HUDEP-2 (cell line): Measurements from ENCODE around the gene ABCD4.
"Not testable (repeated sequence)": the region's sequence is repeated elsewhere in the genome, so short reads cannot be mapped to it uniquely, and the experiment has no call there.

Source experiments
- DNase-seq, 76 experiments: peaks; one replicate each; lab custom pipeline; 2025; ENCODE audit not compliant: unreplicated experiment in 76 of 76; lab: John Stamatoyannopoulos, UW

The ABCD4 gene

DNA sequence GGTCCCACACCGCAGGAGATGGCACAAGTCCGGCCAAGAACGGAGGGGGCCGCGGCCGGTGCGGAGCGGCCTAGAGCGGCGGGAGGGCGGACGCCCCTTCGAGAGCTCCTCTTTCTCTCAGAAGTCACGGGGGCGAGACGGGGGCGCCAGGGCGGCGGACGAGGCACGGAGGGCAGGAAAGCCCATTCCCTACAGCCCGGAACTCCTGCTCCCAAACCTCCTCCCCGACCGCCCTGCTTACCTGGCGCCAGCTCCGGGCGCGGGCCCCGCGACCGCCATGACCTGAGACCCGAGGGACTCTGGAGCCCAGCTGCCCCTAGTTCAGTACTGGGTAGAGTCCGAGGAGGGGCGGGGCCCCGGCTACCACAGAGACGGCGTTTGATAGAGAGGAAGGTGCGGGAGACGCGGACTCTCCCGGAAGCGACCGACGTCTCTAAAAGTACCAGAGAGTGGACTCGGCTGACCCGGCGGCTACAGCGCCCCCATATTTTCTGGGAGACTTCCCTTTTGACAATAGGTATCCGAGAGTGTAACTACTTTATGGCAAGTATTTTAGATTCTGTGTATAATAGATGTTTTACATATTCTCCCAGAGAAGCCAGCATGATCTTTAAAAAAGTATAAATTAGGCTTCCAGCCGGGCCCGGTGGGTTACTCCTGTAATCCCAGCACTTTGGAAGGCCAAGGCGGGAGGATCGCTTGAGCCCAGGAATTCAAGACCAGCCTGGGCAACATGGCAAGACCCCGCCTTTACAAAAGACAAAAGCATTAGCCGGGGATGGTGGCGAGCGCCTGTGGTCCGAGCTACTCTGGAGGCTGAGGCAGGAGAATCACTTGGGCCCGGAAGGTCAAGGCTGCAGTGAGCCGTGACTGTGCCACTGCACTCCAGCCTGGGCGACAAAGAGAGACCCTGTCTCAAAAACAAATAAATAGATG lies at the start of gene ABCD4:
TSS of gene ABCD4 (minus strand) at position 301 of the 936 bp plus-strand sequence. CDS start at position 279, 22 bp downstream.
- DNase-seq: peak in 75 of 76 experiments; percentile 13 to 94 (median 86)

GRCh38 chr14:74350928-74351323 lies 48.2 kb upstream of the ABCD4 start:
- no peak for DNase-seq

GRCh38 chr14:74350211-74350927 lies 47.6 kb upstream of the ABCD4 start:
- DNase-seq: no peak

- no peak for DNase-seq
Observed at GRCh38 chr14:74349757-74350156, 47.0 kb upstream of the ABCD4 start.

GRCh38 chr14:74348735-74349463 lies 46.2 kb upstream of the ABCD4 start:
- no peak for DNase-seq

DNA sequence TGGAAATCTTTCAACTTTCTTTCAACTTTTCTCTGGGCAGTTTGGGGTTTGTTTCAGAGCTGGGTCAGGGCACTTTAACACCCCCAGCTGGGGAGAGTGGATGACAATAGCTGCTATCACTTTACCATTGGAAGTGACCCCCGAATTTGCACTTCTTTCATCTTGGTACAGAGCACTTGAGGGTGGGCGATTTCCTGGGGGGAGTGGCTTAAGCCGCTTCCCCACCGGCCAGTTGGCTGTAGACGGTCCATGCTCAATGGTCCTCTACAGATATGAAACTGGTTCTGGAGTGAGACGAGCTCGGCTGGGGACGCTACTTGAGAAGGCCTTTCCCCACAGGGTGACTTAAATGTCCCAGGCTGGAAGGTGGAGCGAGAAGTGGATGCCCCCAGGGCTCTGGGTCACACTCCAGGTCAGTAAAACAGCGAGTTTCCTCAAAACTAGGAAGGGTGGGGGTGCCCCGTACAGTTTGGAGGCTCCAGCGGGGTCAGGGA lies 45.6 kb upstream of the ABCD4 start, which contains the start of gene VRTN:
TSS of gene VRTN (plus strand) at position 231 of the 494 bp plus-strand sequence. CDS start 8,313 bp downstream, outside the sequence.
- no peak for DNase-seq

DNA sequence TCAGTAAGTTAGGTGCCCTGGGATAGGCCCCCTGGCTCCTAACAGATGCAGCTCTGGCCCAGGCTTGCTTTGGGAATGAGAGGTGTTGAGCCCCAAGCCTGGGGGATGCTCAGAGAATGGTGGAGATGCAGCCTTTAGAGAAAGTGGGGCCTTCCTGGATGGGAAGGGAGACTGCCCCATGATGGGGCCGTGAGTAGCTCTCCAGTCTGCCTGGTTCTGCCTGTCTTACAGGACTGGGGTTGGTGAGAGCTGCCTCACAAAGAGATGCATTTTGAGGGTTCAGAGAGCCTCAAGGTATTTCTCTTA lies 45.0 kb upstream of the ABCD4 start:
- no peak for DNase-seq

GRCh38 chr14:74347097-74347794 lies 44.5 kb upstream of the ABCD4 start:
- DNase-seq: no peak

DNA sequence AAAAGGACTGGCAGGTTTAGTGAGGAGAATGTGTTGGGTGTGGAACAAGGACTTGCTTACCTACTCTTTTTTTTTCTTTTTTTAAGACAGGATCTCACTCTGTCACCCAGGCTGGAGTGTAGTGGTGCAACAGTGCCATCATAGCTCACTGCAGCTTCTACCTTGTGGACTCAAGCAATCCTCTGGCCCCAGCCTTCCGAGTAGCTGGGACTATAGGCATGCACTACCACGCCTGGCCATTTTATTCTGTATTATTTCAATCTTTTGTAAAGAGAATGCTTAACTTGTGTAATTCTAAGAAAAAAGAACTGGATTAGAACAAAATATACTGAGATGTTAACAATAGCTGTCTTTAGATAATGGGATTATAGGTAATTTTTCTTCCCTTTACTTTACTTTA lies 43.6 kb upstream of the ABCD4 start:
- no peak for DNase-seq

- no peak for DNase-seq
Observed at GRCh38 chr14:74333909-74334308, 31.2 kb upstream of the ABCD4 start.

DNA sequence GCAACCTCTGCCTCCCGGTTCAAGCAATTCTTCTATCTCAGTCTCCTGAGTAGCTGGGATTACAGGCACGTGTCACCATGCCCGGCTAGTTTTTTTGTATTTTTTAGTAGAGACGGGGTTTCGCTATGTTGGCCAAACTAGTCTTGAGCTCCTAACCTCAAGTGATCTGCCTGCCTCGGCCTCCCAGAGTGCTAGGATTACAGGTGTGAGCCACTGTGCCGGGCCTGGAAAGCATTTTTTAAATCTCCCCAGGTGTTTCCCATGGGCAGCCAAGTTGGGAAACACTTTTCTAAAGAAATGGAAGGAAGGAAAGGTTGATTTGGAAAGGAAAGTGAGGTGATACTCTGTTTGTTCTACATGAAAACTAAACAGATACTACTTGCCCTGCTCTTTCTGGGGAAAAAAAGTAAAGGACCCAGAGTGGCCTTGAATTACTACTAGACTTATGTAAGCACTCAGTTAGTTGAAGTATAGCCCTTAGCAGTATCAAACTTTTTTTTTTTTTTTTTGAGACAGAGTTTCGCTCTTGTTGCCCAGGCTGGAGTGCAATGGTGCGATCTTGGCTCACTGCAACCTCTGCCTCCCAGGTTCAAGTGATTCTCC lies 27.3 kb upstream of the ABCD4 start:
- not testable (repeated sequence) for DNase-seq

- DNase-seq: no peak
Observed at GRCh38 chr14:74326369-74327152, 23.8 kb upstream of the ABCD4 start.

DNA sequence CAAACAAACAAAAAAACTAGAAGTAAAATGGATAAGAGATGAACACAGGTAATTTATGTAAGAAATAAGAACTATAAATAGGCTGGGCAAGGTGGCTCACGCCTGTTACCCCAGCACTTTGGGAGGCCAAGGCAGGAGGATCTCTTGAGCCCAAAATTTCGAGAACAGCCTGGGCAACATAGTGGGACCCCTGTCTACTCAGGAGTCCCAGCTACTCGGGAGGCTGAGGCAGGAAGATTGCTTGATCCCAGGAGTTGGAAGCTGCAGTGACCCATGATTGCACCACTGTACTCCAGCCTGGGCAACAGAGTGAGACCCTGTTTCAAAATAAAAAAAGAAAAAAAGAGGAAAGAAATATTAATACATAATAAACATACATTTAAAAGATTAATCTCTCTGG lies 22.7 kb upstream of the ABCD4 start:
- no peak for DNase-seq

GRCh38 chr14:74324931-74325361 lies 22.2 kb upstream of the ABCD4 start:
- peak in 7 of 76 experiments; percentile 1 to 18 (median 7) for DNase-seq

- DNase-seq: no peak
Observed at GRCh38 chr14:74314576-74314975, 11.8 kb upstream of the ABCD4 start.

DNA sequence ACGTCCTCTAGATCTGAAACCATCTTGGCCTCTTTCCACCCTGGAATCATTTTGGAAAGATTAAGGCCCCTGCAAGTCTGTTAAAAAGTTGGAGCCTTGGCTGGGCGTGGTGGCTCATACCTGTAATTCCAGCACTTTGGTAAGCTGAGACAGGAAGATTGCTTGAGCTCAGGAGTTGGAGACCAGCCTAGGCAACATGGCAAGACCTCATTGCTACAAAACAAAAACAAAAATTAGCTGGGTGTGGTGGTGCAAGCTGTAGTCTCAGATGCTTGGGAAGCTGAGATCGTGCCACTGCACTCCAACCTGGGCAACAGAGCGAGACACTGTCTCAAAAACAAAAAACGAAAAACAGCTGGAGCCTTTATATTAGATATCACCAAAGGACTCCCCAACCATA lies 10.9 kb upstream of the ABCD4 start:
- no peak for DNase-seq

GRCh38 chr14:74312161-74312560 lies 9.4 kb upstream of the ABCD4 start:
- DNase-seq: no peak

DNA sequence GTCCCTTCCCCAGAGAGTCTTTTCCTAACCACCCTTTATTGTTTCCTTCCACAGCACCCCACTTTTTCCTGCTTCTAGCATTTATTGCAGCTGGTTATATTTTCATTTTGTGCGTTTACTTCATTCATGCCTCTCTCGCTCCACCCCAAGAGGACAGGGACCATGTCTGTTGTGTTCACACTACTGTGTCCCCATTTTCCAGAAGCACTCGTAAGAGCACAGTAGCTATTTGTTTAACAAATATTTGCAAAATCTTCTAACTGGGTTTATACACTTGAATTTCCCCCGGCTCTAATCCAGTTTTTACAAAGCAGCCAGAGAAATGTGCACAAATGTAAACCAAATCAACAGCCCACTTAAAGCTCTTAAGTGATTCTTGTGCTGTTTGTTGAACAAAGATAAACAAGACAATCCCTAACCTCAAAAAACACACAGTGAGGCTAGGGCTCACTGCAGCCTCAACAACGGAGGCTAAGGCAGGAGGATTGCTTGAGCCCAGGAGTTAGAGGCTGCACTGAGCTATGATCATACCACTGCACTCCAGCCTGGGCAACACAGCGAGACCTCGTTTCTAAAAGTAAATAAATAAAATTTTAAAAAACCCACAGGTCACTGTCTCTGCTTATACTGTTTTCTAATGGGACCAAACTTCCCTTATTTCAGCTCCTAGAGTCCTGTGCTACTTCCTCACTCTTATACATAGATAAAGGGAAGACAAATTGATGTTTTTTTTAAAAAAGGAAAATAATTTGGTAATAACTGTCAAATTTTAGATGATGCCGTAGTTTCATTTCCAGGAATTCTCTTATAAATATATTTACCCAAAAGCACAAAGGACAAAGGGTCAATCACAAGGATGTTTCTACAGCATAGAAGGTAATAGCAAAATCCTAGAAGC lies 6.6 kb upstream of the ABCD4 start:
- DNase-seq: no peak
